Parathyroid adenoma (tissue), 2 donors: Measurements from ENCODE around the gene EPHA3.

ENCODE experiments used
- H2AFZ ChIP-seq: fragments of 300-600 bp; sonication (generic); one replicate; pipeline ENCODE4 v1.7.0; 2017; ENCODE audit warnings: antibody characterized with exemption, mild to moderate bottlenecking
- H3K27ac ChIP-seq: fragments of 300-600 bp; sonication (generic); one replicate; pipeline ENCODE4 v1.7.0; 2017
- H3K27me3 ChIP-seq: fragments of 300-600 bp; sonication (generic); one replicate; pipeline ENCODE4 v1.7.0; 2017; ENCODE audit warnings: low read length; ENCODE audit not compliant: control insufficient read depth, insufficient read depth
- H3K36me3 ChIP-seq: fragments of 300-600 bp; sonication (generic); one replicate; pipeline ENCODE4 v1.7.0; 2017; ENCODE audit warnings: low read length; ENCODE audit not compliant: control insufficient read depth, insufficient read depth
- H3K4me1 ChIP-seq: fragments of 300-600 bp; sonication (generic); one replicate; pipeline ENCODE4 v1.7.0; 2017; ENCODE audit warnings: control low read depth
- H3K4me2 ChIP-seq: fragments of 300-600 bp; sonication (generic); one replicate; pipeline ENCODE4 v1.7.0; 2017; ENCODE audit warnings: low read length
- H3K4me3 ChIP-seq: fragments of 300-600 bp; sonication (generic); one replicate; pipeline ENCODE4 v1.7.0; 2017; ENCODE audit warnings: low read depth, low read length
- H3K79me2 ChIP-seq: fragments of 300-600 bp; sonication (generic); one replicate; pipeline ENCODE4 v1.7.0; 2017; ENCODE audit warnings: control low read depth
- H3K9ac ChIP-seq: fragments of 300-600 bp; sonication (generic); one replicate; pipeline ENCODE4 v1.7.0; 2017; ENCODE audit warnings: mild to moderate bottlenecking
- H3K9me3 ChIP-seq: fragments of 300-600 bp; sonication (generic); one replicate; pipeline ENCODE4 v1.7.0; 2017; ENCODE audit warnings: low read length; ENCODE audit not compliant: control insufficient read depth
- TF ChIP-seq, protein P1 (sequence below): fragments of 300-600 bp; sonication (generic); IDR thresholded peaks from one replicate; pipeline ENCODE4 v1.7.0; 2017; ENCODE audit warnings: antibody characterized with exemption, mild to moderate bottlenecking
- donor health status: primary hyperparathyroidism.

Gene EPHA3

DNA sequence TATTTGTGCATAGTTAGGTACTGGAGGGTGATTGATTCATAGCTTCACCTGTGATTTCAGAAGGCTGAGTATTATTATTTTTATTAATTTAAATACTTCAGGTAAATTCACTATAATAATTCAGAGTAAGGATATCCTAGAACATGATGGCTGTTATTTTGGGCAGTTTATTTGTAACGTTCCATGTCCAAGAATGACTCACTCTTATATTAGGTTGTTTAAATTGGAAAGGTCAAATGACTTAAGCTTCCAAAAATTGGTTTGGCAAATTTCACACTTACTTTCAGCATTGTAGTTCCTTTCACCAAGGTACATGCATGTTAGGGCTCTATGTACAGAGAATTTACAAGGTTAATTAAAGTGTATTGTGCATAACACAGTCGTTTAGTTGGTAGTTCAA, 120.2 kb downstream of the EPHA3 start:
- H3K4me3 ChIP-seq, result no peak overlapping the region
- TF ChIP-seq, protein P1, sequence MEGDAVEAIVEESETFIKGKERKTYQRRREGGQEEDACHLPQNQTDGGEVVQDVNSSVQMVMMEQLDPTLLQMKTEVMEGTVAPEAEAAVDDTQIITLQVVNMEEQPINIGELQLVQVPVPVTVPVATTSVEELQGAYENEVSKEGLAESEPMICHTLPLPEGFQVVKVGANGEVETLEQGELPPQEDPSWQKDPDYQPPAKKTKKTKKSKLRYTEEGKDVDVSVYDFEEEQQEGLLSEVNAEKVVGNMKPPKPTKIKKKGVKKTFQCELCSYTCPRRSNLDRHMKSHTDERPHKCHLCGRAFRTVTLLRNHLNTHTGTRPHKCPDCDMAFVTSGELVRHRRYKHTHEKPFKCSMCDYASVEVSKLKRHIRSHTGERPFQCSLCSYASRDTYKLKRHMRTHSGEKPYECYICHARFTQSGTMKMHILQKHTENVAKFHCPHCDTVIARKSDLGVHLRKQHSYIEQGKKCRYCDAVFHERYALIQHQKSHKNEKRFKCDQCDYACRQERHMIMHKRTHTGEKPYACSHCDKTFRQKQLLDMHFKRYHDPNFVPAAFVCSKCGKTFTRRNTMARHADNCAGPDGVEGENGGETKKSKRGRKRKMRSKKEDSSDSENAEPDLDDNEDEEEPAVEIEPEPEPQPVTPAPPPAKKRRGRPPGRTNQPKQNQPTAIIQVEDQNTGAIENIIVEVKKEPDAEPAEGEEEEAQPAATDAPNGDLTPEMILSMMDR, result no peak

DNA sequence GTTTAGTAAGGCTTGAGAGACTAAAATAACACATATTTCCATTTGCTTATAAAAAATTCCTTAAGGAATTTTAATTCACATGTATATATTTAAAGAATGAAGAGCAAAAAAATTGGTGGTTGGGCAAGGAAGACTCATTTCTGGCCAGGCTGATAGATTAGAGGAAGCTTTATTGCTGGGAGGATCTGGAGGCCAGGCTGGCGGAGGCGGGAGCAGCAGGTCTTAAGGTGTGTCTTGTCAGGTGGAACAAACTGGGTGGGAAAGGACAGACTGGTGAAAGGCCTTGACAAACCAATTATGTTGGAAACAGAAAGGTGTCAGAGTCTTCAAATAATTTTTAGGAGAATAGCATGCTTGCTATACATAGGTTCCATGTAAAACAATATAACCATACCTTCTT, 124.7 kb downstream of the EPHA3 start:
- Histone ChIP-seq H3K4me2 (no peak overlapping the region), H3K79me2 (no peaks in the 10 kb centered on the region), H2AFZ (no peak overlapping the region), H3K27ac (no peak overlapping the region), H3K4me3 (no peak overlapping the region), H3K9ac (no peak overlapping the region), H3K9me3 (no peaks in the 10 kb centered on the region), H3K36me3 (no peaks in the 10 kb centered on the region), H3K4me1 (no peaks in the 10 kb centered on the region), H3K27me3 (no peaks in the 10 kb centered on the region)
- TF ChIP-seq, protein P1, result no peak

More for the DNA sequence above, 120.2 kb downstream of the EPHA3 start:
- Histone ChIP-seq H3K9ac (no peak overlapping the region), H3K27me3 (no peaks in the 10 kb centered on the region), H3K4me2 (no peak overlapping the region), H3K9me3 (no peaks in the 10 kb centered on the region), H3K36me3 (no peaks in the 10 kb centered on the region), H3K27ac (no peak overlapping the region), H2AFZ (no peak overlapping the region), H3K79me2 (no peaks in the 10 kb centered on the region), H3K4me1 (no peaks in the 10 kb centered on the region)

DNA sequence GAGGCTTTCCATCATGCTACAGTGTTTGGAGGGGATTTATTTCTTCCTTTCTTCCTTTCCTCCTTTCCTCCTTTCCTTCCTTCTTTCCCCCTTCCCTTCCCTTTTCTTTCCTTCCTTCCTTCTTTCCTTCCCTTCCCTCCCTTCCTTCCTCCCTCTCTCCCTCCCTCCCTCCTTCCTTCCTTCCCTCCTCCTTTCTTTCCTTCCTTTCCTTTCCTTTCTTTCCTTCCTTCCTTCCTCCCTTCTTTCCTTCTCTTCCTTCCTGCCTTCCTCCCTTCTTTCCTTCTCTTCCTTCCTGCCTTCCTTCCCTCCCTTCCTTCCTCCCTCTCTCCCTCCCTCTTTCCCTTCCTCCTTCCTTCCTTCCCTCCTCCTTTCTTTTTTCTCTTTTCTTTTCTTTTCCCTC, 127.2 kb downstream of the EPHA3 start:
- Histone ChIP-seq H3K27me3 (no peaks in the 10 kb centered on the region), H3K36me3 (no peaks in the 10 kb centered on the region), H3K9me3 (no peaks in the 10 kb centered on the region), H3K9ac (no peak overlapping the region), H3K4me3 (no peak overlapping the region), H3K4me2 (no peak overlapping the region), H2AFZ (no peak overlapping the region), H3K4me1 (no peaks in the 10 kb centered on the region), H3K27ac (no peak overlapping the region), H3K79me2 (no peaks in the 10 kb centered on the region)
- TF ChIP-seq, protein P1, result no peak

GRCh38 chr3:89238846-89239245, 131.4 kb downstream of the EPHA3 start:
- Histone ChIP-seq H3K9ac (no peak overlapping the region), H3K27ac (no peak overlapping the region), H3K79me2 (no peaks in the 10 kb centered on the region), H3K4me1 (no peaks in the 10 kb centered on the region), H2AFZ (no peak overlapping the region), H3K4me2 (no peak overlapping the region), H3K36me3 (no peaks in the 10 kb centered on the region), H3K4me3 (no peak overlapping the region), H3K9me3 (no peaks in the 10 kb centered on the region), H3K27me3 (no peaks in the 10 kb centered on the region)
- TF ChIP-seq, protein P1, result no peak

DNA sequence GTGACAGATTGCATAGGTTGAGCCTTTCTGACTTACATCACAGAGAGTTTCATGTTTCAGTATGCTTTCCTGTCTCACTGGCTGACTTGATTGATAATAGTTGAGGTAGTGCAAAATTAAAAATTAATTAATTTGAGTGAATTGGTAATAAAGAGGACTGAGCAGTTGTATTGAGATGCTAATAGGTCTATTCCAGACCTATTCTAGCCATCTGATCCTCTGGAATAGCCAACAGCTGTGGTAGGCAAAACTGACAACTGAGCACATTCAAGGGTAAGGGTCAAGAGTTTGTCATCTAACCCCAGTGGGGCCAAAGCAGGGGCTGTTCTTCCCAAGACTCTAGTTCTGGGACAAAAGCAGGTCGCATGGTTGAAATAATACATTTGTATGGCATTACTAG, 132.4 kb downstream of the EPHA3 start:
- H3K27me3 ChIP-seq, result no peaks in the 10 kb centered on the region
- no peak overlapping the region for H3K4me2 ChIP-seq
- no peak overlapping the region for H3K27ac ChIP-seq
- no peaks in the 10 kb centered on the region for H3K4me1 ChIP-seq
- H3K36me3 ChIP-seq, result no peaks in the 10 kb centered on the region
- H3K9me3 ChIP-seq, result no peaks in the 10 kb centered on the region
- H2AFZ ChIP-seq, result no peak overlapping the region
- TF ChIP-seq, protein P1, result no peak
- no peak overlapping the region for H3K4me3 ChIP-seq
- no peaks in the 10 kb centered on the region for H3K79me2 ChIP-seq
- H3K9ac ChIP-seq, result no peak overlapping the region
